Measurements from ENCODE around the gene IL17RE. TPM values are rescaled to one million over a fixed set of nuclear protein-coding genes. Genes with fewer than 3 reads are reported as not detected.
A peak's percentile ranks its signal among the peaks of the same experiment; 100 is the strongest.

Gene IL17RE
- total and polyA plus RNA-seq, 2 of the 13 experiments (the other 11 are each of a cell fraction or from before 2014, with no cell fraction given): 14.5 to 24.1 TPM

DNA sequence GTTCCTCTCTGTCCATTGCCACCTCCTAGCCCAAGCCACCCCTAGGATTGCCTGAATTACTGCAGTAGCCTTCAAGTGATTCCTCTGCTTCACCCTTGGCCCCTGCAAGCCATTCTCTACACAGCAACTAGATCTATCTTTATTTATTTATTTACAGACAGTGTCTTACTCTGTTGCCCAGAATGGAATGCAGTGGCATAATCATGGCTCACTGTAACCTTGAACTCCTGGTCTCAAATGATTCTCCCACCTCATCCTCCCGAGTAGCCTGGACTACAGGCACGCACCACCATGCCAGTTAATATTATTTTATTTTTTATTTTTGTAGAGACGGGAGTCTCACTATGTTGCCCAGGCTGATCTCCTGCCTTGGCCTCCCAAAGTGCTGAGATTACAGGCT lies 14.1 kb upstream of the IL17RE start (continued):
- TF ChIP-seq, protein P1, sequence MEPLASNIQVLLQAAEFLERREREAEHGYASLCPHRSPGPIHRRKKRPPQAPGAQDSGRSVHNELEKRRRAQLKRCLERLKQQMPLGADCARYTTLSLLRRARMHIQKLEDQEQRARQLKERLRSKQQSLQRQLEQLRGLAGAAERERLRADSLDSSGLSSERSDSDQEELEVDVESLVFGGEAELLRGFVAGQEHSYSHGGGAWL (CRISPR knock-in tag; IDR thresholded peaks at IDR 0.05): no peak
- TF ChIP-seq FOXP1 (IDR thresholded peaks at IDR 0.05) (0 out of 2 replicates have a peak, but pooled peaks have one; percentile 18), FOXP1 (CRISPR knock-in tag; IDR thresholded peaks at IDR 0.05) (peak; percentile 63), ZNF746 (CRISPR knock-in tag; IDR thresholded peaks at IDR 0.05) (no peak), ZNF484 (CRISPR knock-in tag; IDR thresholded peaks at IDR 0.05; ENCODE audit: borderline replicate concordance, low read depth) (no peak), ISX (CRISPR knock-in tag; conservative IDR thresholded peaks at IDR 0.05) (no peak), ATAD3A (CRISPR knock-in tag; IDR thresholded peaks at IDR 0.05) (no peak), RXRA (CRISPR knock-in tag; IDR thresholded peaks at IDR 0.05) (peak; percentile 21; the same call in 1 of the 2 replicates), SOX13 (IDR thresholded peaks at IDR 0.05) (no peak), SOX13 (CRISPR knock-in tag; conservative IDR thresholded peaks at IDR 0.05 in 1 of 2, IDR thresholded peaks at IDR 0.05 in 1 of 2) (peak in 1 of 2 experiments; percentile 37; a peak in 1 of 4 replicates), ZNF382 (CRISPR knock-in tag; IDR thresholded peaks at IDR 0.05; ENCODE audit: borderline replicate concordance) (no peak), NR2F1 (CRISPR knock-in tag; IDR thresholded peaks at IDR 0.05) (peak in 1 of 2 experiments; percentile 58; a peak in 1 of 4 replicates), PITX1 (CRISPR knock-in tag; IDR thresholded peaks at IDR 0.05) (0 out of 2 replicates have a peak, but pooled peaks have one; percentile 13), SOX6 (IDR thresholded peaks at IDR 0.05) (no peak), SOX6 (CRISPR knock-in tag; IDR thresholded peaks at IDR 0.05) (0 out of 2 replicates have a peak, but pooled peaks have one; percentile 10), MXD4 (CRISPR knock-in tag; IDR thresholded peaks at IDR 0.05) (no peak)
- TF ChIP-seq, protein P2, sequence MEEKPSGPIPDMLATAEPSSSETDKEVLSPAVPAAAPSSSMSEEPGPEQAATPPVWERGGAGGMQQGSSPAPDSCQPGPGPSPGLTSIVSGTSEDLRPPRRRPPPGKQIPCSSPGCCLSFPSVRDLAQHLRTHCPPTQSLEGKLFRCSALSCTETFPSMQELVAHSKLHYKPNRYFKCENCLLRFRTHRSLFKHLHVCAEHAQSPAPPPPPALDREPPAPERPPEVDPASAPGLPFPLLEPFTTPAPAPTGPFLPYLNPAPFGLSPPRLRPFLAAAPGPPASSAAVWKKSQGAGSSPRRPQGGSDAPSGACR (CRISPR knock-in tag; IDR thresholded peaks at IDR 0.05): no peak
- TF ChIP-seq, protein P3, sequence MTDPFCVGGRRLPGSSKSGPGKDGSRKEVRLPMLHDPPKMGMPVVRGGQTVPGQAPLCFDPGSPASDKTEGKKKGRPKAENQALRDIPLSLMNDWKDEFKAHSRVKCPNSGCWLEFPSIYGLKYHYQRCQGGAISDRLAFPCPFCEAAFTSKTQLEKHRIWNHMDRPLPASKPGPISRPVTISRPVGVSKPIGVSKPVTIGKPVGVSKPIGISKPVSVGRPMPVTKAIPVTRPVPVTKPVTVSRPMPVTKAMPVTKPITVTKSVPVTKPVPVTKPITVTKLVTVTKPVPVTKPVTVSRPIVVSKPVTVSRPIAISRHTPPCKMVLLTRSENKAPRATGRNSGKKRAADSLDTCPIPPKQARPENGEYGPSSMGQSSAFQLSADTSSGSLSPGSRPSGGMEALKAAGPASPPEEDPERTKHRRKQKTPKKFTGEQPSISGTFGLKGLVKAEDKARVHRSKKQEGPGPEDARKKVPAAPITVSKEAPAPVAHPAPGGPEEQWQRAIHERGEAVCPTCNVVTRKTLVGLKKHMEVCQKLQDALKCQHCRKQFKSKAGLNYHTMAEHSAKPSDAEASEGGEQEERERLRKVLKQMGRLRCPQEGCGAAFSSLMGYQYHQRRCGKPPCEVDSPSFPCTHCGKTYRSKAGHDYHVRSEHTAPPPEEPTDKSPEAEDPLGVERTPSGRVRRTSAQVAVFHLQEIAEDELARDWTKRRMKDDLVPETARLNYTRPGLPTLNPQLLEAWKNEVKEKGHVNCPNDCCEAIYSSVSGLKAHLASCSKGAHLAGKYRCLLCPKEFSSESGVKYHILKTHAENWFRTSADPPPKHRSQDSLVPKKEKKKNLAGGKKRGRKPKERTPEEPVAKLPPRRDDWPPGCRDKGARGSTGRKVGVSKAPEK (CRISPR knock-in tag; IDR thresholded peaks at IDR 0.05; ENCODE audit: borderline replicate concordance): no peak
- TF ChIP-seq, protein P4, sequence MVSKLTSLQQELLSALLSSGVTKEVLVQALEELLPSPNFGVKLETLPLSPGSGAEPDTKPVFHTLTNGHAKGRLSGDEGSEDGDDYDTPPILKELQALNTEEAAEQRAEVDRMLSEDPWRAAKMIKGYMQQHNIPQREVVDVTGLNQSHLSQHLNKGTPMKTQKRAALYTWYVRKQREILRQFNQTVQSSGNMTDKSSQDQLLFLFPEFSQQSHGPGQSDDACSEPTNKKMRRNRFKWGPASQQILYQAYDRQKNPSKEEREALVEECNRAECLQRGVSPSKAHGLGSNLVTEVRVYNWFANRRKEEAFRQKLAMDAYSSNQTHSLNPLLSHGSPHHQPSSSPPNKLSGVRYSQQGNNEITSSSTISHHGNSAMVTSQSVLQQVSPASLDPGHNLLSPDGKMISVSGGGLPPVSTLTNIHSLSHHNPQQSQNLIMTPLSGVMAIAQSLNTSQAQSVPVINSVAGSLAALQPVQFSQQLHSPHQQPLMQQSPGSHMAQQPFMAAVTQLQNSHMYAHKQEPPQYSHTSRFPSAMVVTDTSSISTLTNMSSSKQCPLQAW (CRISPR knock-in tag; IDR thresholded peaks at IDR 0.05): no peak
- TF ChIP-seq, protein P5, sequence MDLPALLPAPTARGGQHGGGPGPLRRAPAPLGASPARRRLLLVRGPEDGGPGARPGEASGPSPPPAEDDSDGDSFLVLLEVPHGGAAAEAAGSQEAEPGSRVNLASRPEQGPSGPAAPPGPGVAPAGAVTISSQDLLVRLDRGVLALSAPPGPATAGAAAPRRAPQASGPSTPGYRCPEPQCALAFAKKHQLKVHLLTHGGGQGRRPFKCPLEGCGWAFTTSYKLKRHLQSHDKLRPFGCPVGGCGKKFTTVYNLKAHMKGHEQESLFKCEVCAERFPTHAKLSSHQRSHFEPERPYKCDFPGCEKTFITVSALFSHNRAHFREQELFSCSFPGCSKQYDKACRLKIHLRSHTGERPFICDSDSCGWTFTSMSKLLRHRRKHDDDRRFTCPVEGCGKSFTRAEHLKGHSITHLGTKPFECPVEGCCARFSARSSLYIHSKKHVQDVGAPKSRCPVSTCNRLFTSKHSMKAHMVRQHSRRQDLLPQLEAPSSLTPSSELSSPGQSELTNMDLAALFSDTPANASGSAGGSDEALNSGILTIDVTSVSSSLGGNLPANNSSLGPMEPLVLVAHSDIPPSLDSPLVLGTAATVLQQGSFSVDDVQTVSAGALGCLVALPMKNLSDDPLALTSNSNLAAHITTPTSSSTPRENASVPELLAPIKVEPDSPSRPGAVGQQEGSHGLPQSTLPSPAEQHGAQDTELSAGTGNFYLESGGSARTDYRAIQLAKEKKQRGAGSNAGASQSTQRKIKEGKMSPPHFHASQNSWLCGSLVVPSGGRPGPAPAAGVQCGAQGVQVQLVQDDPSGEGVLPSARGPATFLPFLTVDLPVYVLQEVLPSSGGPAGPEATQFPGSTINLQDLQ (CRISPR knock-in tag; IDR thresholded peaks at IDR 0.05): no peak
- TF ChIP-seq, protein P6, sequence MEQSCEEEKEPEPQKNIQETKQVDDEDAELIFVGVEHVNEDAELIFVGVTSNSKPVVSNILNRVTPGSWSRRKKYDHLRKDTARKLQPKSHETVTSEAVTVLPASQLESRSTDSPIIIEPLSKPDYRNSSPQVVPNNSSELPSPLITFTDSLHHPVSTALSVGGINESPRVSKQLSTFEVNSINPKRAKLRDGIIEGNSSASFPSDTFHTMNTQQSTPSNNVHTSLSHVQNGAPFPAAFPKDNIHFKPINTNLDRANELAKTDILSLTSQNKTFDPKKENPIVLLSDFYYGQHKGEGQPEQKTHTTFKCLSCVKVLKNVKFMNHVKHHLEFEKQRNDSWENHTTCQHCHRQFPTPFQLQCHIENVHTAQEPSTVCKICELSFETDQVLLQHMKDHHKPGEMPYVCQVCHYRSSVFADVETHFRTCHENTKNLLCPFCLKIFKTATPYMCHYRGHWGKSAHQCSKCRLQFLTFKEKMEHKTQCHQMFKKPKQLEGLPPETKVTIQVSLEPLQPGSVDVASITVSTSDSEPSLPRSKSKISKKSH (CRISPR knock-in tag; IDR thresholded peaks at IDR 0.05; ENCODE audit: borderline replicate concordance): no peak

Measured in HepG2 (cell line).